ENCODE results near the gene ERCC2.

The ERCC2 gene

DNA sequence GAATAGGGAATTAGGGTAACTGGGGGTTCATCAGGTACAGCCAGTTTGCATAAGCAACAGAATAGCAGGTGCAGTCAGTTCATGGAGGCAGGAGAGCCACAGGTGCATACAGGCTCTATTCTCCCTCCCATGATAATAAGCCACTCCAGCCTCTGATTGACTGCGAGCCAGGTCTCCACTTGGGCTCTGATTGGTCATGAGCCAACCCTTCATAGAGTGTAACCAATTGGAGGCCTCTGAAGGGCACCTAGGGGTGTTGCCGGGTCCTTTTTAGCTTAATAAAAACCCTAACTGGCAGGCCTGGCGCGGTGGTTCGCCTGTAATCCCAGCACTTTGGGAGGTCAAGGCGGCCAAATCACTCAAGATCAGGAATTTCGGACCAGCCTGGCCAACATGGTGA, 39.0 kb downstream of the ERCC2 start:
- TF ChIP-seq, protein P1, sequence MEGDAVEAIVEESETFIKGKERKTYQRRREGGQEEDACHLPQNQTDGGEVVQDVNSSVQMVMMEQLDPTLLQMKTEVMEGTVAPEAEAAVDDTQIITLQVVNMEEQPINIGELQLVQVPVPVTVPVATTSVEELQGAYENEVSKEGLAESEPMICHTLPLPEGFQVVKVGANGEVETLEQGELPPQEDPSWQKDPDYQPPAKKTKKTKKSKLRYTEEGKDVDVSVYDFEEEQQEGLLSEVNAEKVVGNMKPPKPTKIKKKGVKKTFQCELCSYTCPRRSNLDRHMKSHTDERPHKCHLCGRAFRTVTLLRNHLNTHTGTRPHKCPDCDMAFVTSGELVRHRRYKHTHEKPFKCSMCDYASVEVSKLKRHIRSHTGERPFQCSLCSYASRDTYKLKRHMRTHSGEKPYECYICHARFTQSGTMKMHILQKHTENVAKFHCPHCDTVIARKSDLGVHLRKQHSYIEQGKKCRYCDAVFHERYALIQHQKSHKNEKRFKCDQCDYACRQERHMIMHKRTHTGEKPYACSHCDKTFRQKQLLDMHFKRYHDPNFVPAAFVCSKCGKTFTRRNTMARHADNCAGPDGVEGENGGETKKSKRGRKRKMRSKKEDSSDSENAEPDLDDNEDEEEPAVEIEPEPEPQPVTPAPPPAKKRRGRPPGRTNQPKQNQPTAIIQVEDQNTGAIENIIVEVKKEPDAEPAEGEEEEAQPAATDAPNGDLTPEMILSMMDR (conservative IDR thresholded peaks at IDR 0.05; ENCODE audit: low read depth, low read length), result no peak
- H3K4me3 ChIP-seq (ENCODE audit: low read length), result no peak overlapping the region
- DNase-seq (ENCODE audit: low read depth), result no peak

DNA sequence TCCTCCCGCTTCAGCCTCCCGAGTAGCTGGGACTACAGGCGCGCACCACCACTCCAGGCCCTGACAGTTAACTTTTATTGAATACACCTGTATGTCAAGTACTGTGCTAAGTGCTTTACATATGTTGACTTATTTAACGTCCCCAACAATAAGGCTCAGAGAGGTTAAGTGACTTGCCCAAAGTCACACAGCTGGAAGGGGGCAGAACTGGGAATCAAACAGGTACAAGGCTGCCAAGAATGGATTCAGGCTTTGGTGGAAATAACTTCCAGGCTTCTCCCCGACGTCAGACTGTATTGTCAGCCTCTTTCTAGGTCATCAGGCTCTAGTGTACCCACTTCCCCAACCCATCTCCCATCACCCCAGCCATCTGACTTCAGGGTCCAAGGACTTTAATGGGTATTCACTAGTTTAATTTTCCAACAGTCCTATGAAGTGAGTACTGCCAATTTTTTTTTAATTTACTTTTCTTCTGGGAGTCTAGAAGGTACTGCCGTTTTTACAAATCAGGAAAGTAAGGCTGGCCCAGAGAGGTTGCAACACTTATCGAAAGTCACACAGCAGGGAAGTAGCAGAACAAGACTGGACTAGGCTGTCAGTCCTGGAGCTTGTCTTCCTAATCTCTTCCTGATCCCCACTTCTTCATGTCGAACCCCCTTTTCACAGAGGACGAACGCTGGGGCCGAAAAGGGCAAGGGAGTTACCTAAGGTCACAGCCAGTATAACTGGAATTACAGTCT, 42.8 kb downstream of the ERCC2 start:
- H3K4me3 ChIP-seq (ENCODE audit: low read length), result no peak overlapping the region
- DNase-seq (ENCODE audit: low read depth), result no peak
- TF ChIP-seq, protein P1 (conservative IDR thresholded peaks at IDR 0.05; ENCODE audit: low read depth, low read length), result no peak

DNA sequence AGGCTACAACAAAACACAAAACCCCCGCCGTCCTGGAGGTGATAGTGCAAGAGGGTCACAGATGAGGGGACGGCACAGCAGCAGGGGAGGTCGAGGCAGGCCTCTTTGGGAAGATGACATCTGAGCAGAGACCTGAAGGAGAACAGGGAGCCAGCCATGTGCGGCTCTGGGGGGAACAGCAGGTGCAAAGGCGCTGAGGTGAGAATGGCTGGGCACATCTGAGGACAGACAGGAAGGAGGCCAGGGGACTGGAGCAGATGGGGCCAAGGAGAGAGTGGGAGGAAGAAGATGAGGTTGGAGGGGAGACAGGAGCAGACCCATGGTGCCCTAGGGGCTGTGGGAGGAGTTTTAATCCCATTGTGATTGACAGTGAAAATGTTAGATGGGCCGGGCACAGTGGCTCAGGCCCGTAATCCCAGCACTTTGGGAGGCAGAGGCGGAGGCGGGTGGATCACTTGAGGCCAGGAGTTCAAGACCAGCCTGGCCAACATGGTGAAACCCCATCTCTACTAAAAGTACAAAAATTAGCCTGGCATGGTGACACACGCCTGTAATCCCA, 45.9 kb downstream of the ERCC2 start:
- H3K4me3 ChIP-seq (ENCODE audit: low read length), result no peak overlapping the region
- DNase-seq (ENCODE audit: low read depth), result no peak
- TF ChIP-seq, protein P1 (conservative IDR thresholded peaks at IDR 0.05; ENCODE audit: low read depth, low read length), result no peak

DNA sequence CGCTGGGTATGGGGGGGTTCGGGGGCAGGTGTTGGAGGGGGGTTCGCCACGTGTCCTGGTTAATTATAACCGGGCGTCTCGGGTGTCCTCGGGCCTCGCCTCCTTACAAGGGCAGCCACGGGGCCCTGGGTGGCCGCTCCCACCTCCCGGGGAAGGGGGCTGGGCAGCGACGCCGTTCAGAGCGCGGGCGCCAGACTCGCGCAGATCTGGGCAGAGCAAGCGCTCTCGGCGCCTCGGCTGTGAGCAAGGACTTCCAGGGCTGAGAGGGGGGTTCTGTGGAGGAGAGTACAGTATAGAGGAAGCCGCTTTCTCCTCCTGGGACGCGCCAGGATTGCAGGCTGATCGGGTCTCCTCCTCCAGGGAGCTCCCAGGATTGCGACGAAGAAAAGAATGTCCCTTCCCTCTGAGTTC, 46.7 kb downstream of the ERCC2 start:
- TF ChIP-seq, protein P1 (conservative IDR thresholded peaks at IDR 0.05; ENCODE audit: low read depth, low read length), result no peak
- DNase-seq (ENCODE audit: low read depth), result no peak
- peak overlapping the region; percentile 32 for H3K4me3 ChIP-seq (ENCODE audit: low read length)

DNA sequence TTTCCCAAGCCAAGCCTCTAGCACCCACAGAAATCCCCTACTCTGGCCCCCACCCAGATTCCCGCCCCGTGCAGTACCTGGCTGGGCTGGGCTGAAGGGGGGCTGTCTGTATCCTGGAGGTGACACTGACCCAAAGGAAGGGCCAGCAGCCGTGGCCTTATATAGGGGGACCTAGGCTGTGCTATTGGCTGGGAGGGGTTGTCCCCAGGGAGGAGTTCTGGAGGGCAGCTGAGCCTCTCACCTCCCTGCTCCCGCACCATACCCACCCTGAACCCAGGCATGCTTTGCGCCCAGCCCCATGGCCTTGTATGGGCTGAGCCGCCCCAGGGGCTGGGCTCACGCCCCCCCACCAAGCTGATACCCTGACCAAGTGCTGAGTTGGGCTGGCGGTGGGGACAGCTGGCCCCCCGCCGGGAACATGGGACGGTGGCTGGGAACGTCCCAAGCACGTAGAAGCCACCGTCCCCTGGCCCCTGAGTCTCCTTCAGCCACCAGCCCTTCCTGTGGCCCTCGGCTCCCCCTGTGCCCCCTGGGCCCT, 47.6 kb downstream of the ERCC2 start, which contains the start of gene CKM:
Gene CKM, minus strand, starts transcription at position 132 of the 538 bp plus-strand sequence. CDS start 3,162 bp downstream, outside the sequence.
- H3K4me3 ChIP-seq (ENCODE audit: low read length), result peak within 1 kb of the TSS; percentile 32
- TF ChIP-seq, protein P1 (conservative IDR thresholded peaks at IDR 0.05; ENCODE audit: low read depth, low read length), result no peak
- DNase-seq (ENCODE audit: low read depth), result no peak

DNA sequence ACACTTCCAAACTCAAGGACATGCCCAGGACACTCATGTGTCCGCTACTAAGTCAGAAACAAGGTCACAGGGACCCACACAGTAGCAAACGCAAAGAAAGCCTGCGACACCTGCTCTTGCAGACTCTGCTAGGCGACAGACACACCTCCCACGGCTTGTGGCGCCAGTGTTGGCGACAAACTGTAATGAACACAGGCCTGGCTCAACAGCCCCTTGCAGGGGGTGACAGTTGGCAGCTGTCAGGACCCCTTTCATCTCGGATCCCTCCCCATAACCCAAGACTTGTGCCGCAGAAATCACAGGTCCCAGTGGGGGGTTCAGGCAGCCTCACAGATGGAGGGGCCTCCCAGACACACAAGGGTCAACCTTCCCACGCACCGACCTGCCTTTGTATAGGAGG, 48.1 kb downstream of the ERCC2 start:
- no peak overlapping the region for H3K4me3 ChIP-seq (ENCODE audit: low read length)
- TF ChIP-seq, protein P1 (conservative IDR thresholded peaks at IDR 0.05; ENCODE audit: low read depth, low read length), result no peak
- DNase-seq (ENCODE audit: low read depth), result no peak

Data from retinal pigment epithelial cell (primary cell).